HepG2 (cell line): ENCODE measurements around the gene ABHD17A. TPM values are rescaled to one million over a fixed set of nuclear protein-coding genes. Genes with fewer than 3 reads are reported as not detected.

Source experiments
- MAFF ChIP-seq: IDR thresholded peaks from 2 replicates; pipeline ENCODE4 v1.6.1; 2011; ENCODE audit warnings: low read depth, low read length, improper control_type of control experiment
- MYNN ChIP-seq: sonication (generic); formaldehyde crosslinking; IDR thresholded peaks from 2 replicates; pipeline ENCODE4 v1.4.0; 2020; ENCODE audit warnings: mild to moderate bottlenecking, low read depth, missing genetic modification reagents
- ONECUT2 ChIP-seq: sonication (generic); formaldehyde crosslinking; IDR thresholded peaks from 2 replicates; pipeline ENCODE4 v1.4.0; 2020; ENCODE audit warnings: missing genetic modification reagents
- RFXAP ChIP-seq: sonication (generic); formaldehyde crosslinking; IDR thresholded peaks from 2 replicates; pipeline ENCODE4 v1.4.0; 2020; ENCODE audit warnings: missing genetic modification reagents, borderline replicate concordance
- RXRB ChIP-seq: IDR thresholded peaks from 2 replicates; pipeline ENCODE4 v1.6.1; 2016; ENCODE audit warnings: borderline replicate concordance, missing genetic modification reagents, missing compliant biosample characterization
- TBX2 ChIP-seq: sonication (generic); formaldehyde crosslinking; IDR thresholded peaks from 2 replicates; pipeline ENCODE4 v1.5.0; 2020; ENCODE audit warnings: missing genetic modification reagents, mild to moderate bottlenecking, borderline replicate concordance
- ZFP36L2 ChIP-seq: sonication (generic); formaldehyde crosslinking; IDR thresholded peaks from 2 replicates; pipeline ENCODE4 v1.4.0; 2020; ENCODE audit warnings: missing genetic modification reagents
- ZFY ChIP-seq: sonication (generic); formaldehyde crosslinking; IDR thresholded peaks from 2 replicates; pipeline ENCODE4 v1.4.0; 2020; ENCODE audit warnings: missing genetic modification reagents
- ZMYM3 ChIP-seq: sonication (generic); formaldehyde crosslinking; IDR thresholded peaks from 2 replicates; pipeline ENCODE4 v1.5.1; 2020; ENCODE audit warnings: mild to moderate bottlenecking, missing genetic modification reagents
- ZNF614 ChIP-seq: IDR thresholded peaks from 2 replicates; pipeline ENCODE4 v1.6.1; 2018; ENCODE audit warnings: missing biosample characterization, missing genetic modification reagents, inconsistent platforms, borderline replicate concordance
- polyA plus RNA-seq, 8 experiments: library from polyadenylated mRNA; depleted of rRNA in 3 of 8; stranded (reverse) in 7 of 8; unstranded in 1 of 8; fragments of >200 nt; fragmentation: Illumina TruSeq in 4 of 8; extraction: Trizol in 4 of 8; gene quantifications; 2 replicates each; pipeline versions ENCODE4 v1.2.1 to v1.2.3, GENCODE V29; 2011 to 2016; ENCODE audit warnings: low read depth in 4 of 8, missing spikeins in 1 of 8, mixed read lengths in 1 of 8; ENCODE audit not compliant: insufficient read depth in 1 of 8
- total RNA-seq, 5 experiments: library from RNA; depleted of rRNA; stranded (reverse); fragments of >200 nt; fragmentation: Illumina TruSeq; extraction: Trizol; gene quantifications; 2 replicates each; pipeline ENCODE4 v1.2.3, GENCODE V29; 2016; ENCODE audit warnings: low read depth in 1 of 5
- TF ChIP-seq, protein P1 (sequence below): sonication (generic); formaldehyde crosslinking; IDR thresholded peaks from 2 replicates; pipeline ENCODE4 v1.5.0; 2020; ENCODE audit warnings: mild to moderate bottlenecking, missing genetic modification reagents, borderline replicate concordance
- TF ChIP-seq, protein P2 (sequence below): sonication (generic); formaldehyde crosslinking; IDR thresholded peaks from 2 replicates; pipeline ENCODE4 v1.5.0; 2020; ENCODE audit warnings: mild to moderate bottlenecking, missing genetic modification reagents
- TF ChIP-seq, protein P3 (sequence below): sonication (generic); formaldehyde crosslinking; IDR thresholded peaks from 2 replicates; pipeline ENCODE4 v1.4.0; 2020; ENCODE audit warnings: missing genetic modification reagents, borderline replicate concordance
- TF ChIP-seq, protein P4 (sequence below): sonication (generic); formaldehyde crosslinking; IDR thresholded peaks from 2 replicates; pipeline ENCODE4 v1.9.0; 2021; ENCODE audit warnings: mild to moderate bottlenecking, missing genetic modification reagents

ABHD17A gene
- total and polyA plus RNA-seq, 2 of the 13 experiments (the other 11 are each of a cell fraction or from before 2014, with no cell fraction given): 27.7 to 40.8 TPM

DNA sequence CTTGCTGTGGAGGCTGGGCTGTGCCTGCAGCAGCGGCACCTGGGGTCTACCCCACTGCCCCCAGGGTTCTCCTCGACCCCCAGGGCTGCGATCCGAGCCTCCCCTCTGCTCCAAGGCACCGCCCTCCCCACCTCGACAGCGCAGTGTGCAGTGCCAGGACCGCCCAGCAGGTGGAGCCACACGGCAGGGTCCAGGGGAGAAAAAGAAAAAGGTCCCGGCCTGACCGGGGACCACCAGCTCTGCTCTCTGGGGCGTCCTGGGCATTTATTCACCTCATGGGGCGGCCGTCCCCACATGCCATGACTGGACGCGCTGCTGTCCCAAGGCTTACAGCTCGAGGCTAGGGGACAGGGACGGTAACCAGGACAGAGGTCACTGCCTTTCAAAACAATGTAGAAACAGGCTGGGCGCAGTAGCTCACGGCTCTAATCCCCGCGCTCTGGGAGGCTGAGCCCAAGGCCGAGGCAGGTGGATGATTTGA, 47.6 kb downstream of the ABHD17A start (continued):
- TF ChIP-seq, protein P1, sequence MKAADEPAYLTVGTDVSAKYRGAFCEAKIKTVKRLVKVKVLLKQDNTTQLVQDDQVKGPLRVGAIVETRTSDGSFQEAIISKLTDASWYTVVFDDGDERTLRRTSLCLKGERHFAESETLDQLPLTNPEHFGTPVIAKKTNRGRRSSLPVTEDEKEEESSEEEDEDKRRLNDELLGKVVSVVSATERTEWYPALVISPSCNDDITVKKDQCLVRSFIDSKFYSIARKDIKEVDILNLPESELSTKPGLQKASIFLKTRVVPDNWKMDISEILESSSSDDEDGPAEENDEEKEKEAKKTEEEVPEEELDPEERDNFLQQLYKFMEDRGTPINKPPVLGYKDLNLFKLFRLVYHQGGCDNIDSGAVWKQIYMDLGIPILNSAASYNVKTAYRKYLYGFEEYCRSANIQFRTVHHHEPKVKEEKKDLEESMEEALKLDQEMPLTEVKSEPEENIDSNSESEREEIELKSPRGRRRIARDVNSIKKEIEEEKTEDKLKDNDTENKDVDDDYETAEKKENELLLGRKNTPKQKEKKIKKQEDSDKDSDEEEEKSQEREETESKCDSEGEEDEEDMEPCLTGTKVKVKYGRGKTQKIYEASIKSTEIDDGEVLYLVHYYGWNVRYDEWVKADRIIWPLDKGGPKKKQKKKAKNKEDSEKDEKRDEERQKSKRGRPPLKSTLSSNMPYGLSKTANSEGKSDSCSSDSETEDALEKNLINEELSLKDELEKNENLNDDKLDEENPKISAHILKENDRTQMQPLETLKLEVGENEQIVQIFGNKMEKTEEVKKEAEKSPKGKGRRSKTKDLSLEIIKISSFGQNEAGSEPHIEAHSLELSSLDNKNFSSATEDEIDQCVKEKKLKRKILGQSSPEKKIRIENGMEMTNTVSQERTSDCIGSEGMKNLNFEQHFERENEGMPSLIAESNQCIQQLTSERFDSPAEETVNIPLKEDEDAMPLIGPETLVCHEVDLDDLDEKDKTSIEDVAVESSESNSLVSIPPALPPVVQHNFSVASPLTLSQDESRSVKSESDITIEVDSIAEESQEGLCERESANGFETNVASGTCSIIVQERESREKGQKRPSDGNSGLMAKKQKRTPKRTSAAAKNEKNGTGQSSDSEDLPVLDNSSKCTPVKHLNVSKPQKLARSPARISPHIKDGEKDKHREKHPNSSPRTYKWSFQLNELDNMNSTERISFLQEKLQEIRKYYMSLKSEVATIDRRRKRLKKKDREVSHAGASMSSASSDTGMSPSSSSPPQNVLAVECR (CRISPR knock-in tag): peak; percentile 51; the same call in 1 of the 2 replicates
- TF ChIP-seq TBX2 (CRISPR knock-in tag): peak; percentile 50; the same call in 1 of the 2 replicates
- TF ChIP-seq ONECUT2 (CRISPR knock-in tag): no peak
- TF ChIP-seq, protein P2, sequence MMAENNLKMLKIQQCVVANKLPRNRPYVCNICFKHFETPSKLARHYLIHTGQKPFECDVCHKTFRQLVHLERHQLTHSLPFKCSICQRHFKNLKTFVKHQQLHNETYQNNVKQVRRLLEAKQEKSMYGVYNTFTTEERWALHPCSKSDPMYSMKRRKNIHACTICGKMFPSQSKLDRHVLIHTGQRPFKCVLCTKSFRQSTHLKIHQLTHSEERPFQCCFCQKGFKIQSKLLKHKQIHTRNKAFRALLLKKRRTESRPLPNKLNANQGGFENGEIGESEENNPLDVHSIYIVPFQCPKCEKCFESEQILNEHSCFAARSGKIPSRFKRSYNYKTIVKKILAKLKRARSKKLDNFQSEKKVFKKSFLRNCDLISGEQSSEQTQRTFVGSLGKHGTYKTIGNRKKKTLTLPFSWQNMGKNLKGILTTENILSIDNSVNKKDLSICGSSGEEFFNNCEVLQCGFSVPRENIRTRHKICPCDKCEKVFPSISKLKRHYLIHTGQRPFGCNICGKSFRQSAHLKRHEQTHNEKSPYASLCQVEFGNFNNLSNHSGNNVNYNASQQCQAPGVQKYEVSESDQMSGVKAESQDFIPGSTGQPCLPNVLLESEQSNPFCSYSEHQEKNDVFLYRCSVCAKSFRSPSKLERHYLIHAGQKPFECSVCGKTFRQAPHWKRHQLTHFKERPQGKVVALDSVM: no peak
- peak; percentile 63; the same call in 1 of the 2 replicates for TF ChIP-seq RXRB (CRISPR knock-in tag)
- peak; percentile 20; the same call in 1 of the 2 replicates for TF ChIP-seq ZNF614 (CRISPR knock-in tag)
- TF ChIP-seq, protein P3, sequence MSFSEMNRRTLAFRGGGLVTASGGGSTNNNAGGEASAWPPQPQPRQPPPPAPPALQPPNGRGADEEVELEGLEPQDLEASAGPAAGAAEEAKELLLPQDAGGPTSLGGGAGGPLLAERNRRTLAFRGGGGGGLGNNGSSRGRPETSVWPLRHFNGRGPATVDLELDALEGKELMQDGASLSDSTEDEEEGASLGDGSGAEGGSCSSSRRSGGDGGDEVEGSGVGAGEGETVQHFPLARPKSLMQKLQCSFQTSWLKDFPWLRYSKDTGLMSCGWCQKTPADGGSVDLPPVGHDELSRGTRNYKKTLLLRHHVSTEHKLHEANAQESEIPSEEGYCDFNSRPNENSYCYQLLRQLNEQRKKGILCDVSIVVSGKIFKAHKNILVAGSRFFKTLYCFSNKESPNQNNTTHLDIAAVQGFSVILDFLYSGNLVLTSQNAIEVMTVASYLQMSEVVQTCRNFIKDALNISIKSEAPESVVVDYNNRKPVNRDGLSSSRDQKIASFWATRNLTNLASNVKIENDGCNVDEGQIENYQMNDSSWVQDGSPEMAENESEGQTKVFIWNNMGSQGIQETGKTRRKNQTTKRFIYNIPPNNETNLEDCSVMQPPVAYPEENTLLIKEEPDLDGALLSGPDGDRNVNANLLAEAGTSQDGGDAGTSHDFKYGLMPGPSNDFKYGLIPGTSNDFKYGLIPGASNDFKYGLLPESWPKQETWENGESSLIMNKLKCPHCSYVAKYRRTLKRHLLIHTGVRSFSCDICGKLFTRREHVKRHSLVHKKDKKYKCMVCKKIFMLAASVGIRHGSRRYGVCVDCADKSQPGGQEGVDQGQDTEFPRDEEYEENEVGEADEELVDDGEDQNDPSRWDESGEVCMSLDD (CRISPR knock-in tag): no peak
- TF ChIP-seq MAFF: no peak
- no peak for TF ChIP-seq RFXAP (CRISPR knock-in tag)
- peak; percentile 5; the same call in 1 of the 2 replicates for TF ChIP-seq ZFY (CRISPR knock-in tag)
- TF ChIP-seq MYNN (CRISPR knock-in tag): no peak
- TF ChIP-seq, protein P4, sequence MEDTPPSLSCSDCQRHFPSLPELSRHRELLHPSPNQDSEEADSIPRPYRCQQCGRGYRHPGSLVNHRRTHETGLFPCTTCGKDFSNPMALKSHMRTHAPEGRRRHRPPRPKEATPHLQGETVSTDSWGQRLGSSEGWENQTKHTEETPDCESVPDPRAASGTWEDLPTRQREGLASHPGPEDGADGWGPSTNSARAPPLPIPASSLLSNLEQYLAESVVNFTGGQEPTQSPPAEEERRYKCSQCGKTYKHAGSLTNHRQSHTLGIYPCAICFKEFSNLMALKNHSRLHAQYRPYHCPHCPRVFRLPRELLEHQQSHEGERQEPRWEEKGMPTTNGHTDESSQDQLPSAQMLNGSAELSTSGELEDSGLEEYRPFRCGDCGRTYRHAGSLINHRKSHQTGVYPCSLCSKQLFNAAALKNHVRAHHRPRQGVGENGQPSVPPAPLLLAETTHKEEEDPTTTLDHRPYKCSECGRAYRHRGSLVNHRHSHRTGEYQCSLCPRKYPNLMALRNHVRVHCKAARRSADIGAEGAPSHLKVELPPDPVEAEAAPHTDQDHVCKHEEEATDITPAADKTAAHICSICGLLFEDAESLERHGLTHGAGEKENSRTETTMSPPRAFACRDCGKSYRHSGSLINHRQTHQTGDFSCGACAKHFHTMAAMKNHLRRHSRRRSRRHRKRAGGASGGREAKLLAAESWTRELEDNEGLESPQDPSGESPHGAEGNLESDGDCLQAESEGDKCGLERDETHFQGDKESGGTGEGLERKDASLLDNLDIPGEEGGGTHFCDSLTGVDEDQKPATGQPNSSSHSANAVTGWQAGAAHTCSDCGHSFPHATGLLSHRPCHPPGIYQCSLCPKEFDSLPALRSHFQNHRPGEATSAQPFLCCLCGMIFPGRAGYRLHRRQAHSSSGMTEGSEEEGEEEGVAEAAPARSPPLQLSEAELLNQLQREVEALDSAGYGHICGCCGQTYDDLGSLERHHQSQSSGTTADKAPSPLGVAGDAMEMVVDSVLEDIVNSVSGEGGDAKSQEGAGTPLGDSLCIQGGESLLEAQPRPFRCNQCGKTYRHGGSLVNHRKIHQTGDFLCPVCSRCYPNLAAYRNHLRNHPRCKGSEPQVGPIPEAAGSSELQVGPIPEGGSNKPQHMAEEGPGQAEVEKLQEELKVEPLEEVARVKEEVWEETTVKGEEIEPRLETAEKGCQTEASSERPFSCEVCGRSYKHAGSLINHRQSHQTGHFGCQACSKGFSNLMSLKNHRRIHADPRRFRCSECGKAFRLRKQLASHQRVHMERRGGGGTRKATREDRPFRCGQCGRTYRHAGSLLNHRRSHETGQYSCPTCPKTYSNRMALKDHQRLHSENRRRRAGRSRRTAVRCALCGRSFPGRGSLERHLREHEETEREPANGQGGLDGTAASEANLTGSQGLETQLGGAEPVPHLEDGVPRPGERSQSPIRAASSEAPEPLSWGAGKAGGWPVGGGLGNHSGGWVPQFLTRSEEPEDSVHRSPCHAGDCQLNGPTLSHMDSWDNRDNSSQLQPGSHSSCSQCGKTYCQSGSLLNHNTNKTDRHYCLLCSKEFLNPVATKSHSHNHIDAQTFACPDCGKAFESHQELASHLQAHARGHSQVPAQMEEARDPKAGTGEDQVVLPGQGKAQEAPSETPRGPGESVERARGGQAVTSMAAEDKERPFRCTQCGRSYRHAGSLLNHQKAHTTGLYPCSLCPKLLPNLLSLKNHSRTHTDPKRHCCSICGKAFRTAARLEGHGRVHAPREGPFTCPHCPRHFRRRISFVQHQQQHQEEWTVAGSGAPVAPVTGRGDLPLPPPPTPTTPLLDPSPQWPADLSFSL (CRISPR knock-in tag): no peak
- TF ChIP-seq ZFP36L2: no peak
- TF ChIP-seq ZMYM3: peak; percentile 11; the same call in 1 of the 2 replicates
